CD4-positive, alpha-beta T cell treated with Interleukin-15 for 4 hours (primary cell): ENCODE data around the gene EXOC6.
"Not testable (repeated sequence)": the region's sequence is repeated elsewhere in the genome, so short reads cannot be mapped to it uniquely, and the experiment has no call there.

ENCODE experiments used
- DNase-seq: peaks from one replicate; pipeline ENCODE4 v3.0.0-alpha.2; 2020; ENCODE audit warnings: low spot score

Gene EXOC6

GRCh38 chr10:92880233-92880861 lies 32.0 kb downstream of the EXOC6 start:
- peak; percentile 29 for DNase-seq

GRCh38 chr10:92880917-92881316 lies 32.6 kb downstream of the EXOC6 start:
- no peak for DNase-seq

- DNase-seq = no peak
These were observed 38.1 kb downstream of the EXOC6 start for GRCh38 chr10:92886334-92886961.

- no peak for DNase-seq
These were observed 42.2 kb downstream of the EXOC6 start for GRCh38 chr10:92890471-92890870.

- DNase-seq = no peak
These were observed 43.8 kb downstream of the EXOC6 start for GRCh38 chr10:92891885-92892690.

- DNase-seq = no peak
These were observed 44.4 kb downstream of the EXOC6 start for GRCh38 chr10:92892691-92893054.

- no peak for DNase-seq
These were observed 45.8 kb downstream of the EXOC6 start for GRCh38 chr10:92894081-92894655.

GRCh38 chr10:92897916-92898315 lies 49.6 kb downstream of the EXOC6 start:
- no peak for DNase-seq

GRCh38 chr10:92901819-92902251 lies 53.5 kb downstream of the EXOC6 start:
- DNase-seq = peak; percentile 69

GRCh38 chr10:92903633-92904032 lies 55.3 kb downstream of the EXOC6 start:
- no peak for DNase-seq

- no peak for DNase-seq
These were observed 59.0 kb downstream of the EXOC6 start for GRCh38 chr10:92907280-92907679.

GRCh38 chr10:92912631-92913030 lies 64.3 kb downstream of the EXOC6 start:
- DNase-seq = not testable (repeated sequence)

- DNase-seq = no peak
These were observed 65.7 kb downstream of the EXOC6 start for GRCh38 chr10:92913973-92914372.

GRCh38 chr10:92914478-92915325 lies 66.4 kb downstream of the EXOC6 start:
- DNase-seq = peak; percentile 54

- no peak for DNase-seq
These were observed 67.6 kb downstream of the EXOC6 start for GRCh38 chr10:92915892-92916291.

- DNase-seq = no peak
These were observed 68.1 kb downstream of the EXOC6 start for GRCh38 chr10:92916433-92916832.

- DNase-seq = no peak
These were observed 70.3 kb downstream of the EXOC6 start for GRCh38 chr10:92918603-92919002.

GRCh38 chr10:92920866-92921265 lies 72.5 kb downstream of the EXOC6 start:
- DNase-seq = no peak

- DNase-seq = no peak
These were observed 75.1 kb downstream of the EXOC6 start for GRCh38 chr10:92923416-92923815.

- DNase-seq = no peak
These were observed 81.6 kb downstream of the EXOC6 start for GRCh38 chr10:92929896-92930295.

GRCh38 chr10:92931597-92931996 lies 83.3 kb downstream of the EXOC6 start:
- no peak for DNase-seq

GRCh38 chr10:92937876-92938275 lies 89.6 kb downstream of the EXOC6 start:
- no peak for DNase-seq
